GM15510 (cell line): Measurements from ENCODE around the gene KLHL12.

Source experiments
- POLR2A ChIP-seq: IDR thresholded peaks from 3 replicates; pipeline ENCODE4 v1.6.1; 2011; ENCODE audit warnings: borderline replicate concordance; ENCODE audit not compliant: insufficient read length; ENCODE audit errors: extremely low read depth

The KLHL12 gene

DNA sequence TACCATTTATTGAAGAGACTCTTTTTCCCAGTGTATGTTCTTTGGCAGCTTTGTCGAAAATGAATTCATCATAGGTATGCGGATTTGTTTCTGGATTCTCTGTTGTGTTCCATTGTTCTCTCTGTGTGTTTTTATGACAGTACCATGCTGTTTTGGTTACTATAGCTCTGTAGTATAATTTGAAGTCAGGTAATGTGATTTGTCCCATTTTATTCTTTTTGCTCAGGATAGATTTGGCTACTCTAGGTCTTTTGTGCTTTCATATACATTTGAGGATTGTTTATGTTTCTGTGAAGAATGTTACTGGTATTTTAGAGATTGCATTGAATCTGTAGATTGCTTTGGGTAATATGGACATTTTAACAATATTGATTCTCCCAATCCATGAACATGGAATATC, 5.4 kb upstream of the KLHL12 start:
- no peak for TF ChIP-seq POLR2A

DNA sequence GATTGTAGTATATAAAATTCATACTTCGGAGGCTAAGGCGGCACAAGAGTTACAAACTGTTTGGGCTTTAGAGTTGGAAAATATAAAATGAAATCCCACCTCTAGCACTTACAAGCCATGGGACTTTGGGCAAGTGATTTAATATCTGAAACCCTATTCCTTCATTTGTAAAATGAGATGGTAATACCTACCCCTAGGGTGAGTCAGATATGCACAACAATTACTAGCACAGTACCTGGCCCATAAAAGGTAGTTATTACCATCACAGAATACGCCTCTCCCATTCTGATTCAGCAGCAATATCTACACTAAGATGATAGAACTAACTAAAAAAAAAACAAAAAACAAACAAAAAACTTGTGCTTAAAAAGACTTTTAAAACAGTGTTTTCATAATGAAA, 3.5 kb downstream of the KLHL12 start:
- TF ChIP-seq POLR2A, result no peak

GRCh38 chr1:202919615-202920014, 7.4 kb downstream of the KLHL12 start:
- no peak for TF ChIP-seq POLR2A

GRCh38 chr1:202915146-202915545, 11.9 kb downstream of the KLHL12 start:
- no peak for TF ChIP-seq POLR2A

DNA sequence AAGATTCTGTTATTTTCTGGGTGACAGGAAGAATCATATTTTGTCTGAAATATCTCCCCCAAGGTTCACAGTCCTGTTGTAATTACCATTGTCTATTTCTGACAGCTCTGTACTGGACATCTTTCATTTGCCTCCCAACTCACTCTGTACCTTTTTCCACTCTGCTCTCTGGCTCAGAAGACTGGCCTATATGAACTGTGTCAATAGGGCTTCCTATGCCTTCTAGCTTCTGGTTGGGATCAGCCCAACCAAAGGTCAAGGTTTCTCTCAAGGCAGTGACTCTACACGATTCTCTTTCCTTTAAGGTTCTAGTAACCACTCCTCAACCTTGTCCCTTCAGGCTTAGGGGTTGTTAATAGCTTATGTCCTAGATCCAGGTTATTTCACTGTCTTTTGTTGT, 17.5 kb downstream of the KLHL12 start:
- TF ChIP-seq POLR2A, result no peak

DNA sequence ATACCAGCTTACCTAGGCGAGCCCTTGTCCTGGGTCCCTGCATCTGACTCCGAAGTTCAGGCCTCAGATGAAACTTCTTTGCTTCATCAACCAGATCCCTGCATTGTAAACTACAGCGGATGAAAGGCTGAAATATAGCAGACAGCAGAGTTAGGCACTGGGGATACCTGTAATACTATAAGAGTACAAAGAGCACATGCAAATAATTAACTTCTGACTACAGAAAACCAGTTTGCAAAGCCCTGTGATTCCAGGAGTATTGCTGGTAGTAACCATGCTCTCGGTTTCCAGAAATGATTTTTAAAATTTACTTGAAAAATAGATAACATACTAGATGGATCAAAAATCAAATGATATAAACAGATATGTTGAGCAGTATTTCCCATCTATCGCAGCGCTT, 18.0 kb downstream of the KLHL12 start:
- TF ChIP-seq POLR2A, result no peak

DNA sequence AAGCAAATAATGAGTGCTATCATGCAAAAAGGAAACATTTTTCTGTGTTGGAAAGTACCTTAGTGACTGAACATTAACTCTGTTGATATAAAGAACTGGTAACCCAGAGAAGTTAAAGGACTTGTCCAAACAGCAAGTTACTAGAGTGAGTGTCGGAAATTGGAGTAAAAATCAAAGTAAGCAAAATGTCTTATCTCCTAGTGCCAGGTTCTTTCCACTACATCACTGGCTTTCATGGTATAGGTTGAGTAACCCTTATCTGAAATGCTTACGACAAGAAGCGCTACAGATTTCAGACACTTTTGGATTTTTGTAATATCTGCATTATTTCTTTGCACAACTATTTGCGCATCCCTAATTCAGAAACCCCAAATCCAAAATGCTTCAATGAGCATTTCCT, 21.7 kb downstream of the KLHL12 start:
- no peak for TF ChIP-seq POLR2A

- no peak for TF ChIP-seq POLR2A
Measured at GRCh38 chr1:202901555-202901954, 25.5 kb downstream of the KLHL12 start.

DNA sequence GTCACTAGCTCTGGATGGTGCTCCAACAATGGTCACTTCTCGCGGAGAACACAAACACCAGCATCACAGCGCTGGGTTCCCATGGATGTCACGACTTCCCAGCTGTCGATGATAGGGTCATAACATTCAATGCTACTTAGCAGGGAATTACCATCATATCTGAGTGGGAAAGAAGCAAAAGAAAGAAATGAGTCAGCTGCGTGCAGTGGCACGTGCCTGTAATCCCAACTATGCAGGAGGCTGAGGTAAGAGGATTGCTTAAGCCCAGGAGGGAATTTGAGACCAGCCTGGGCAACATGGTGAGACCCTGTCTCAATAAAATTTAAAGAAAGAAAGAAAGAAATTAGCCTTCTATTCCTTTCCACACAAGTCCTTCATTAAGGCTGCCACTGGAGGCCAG, 34.5 kb downstream of the KLHL12 start:
- TF ChIP-seq POLR2A, result no peak

DNA sequence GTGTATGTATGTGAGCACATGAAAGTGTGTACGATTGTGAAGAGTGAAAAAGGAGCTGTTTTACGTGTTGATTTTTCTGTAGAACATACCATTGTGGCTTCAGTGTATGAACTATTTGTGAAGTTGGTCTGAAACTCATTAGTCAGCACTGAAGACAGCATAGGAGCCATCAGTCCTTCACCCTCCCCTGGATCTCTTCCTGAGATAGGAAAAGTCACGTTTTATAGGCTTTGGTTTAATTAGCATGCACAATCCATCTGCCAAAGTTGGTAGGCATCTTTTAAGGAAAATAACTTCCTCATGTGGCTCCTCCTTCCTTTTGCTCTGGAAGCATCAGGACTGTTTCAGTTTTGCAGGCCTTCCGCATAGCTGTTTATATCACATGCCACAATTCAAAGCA, 36.6 kb downstream of the KLHL12 start:
- TF ChIP-seq POLR2A, result no peak

DNA sequence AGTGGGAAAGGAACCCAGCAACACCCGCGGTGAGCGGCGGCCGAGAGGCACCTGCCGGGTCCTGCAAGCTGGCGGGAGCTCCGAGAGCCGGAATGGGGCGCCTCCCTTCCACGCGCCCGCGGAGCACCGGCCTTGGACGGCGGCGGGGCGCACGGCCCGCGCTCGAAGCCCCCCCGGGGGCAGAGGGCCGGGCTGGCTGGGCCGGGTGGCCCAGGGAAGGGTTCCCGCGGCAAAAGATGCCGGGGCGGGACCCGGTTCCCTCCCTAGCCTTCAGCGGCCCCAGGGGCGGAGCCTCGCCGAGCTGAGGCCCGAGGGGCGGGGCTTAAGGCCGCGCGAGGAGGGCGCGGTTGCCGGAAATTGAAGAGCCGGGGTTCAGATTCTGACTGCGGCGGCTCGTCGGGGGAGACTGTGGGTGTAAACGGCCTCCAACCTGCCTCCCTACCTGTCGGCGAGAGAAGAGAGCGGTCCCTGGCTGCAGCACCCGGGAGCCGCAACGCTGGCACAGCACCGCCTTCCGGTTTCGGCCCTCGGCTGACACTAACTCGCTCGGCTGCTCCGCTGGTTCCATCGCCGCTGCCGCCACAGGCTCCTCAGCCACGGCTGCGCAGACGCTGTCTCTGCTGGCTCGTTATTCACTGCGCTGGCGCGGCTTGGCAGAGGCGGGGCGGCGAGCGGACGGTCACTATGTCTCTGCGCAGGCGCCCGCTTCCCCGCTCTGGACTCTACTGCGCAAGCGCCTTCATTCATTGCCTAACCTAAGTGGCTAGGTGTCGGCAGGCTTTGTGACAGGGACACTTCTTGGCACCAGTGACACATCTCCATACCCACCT, 38.3 kb downstream of the KLHL12 start, which contains the start of gene RABIF:
Gene RABIF, minus strand, starts transcription at position 619 of the 830 bp plus-strand sequence. Its CDS starts 51 bp downstream, at position 568.
- TF ChIP-seq POLR2A, result peak; percentile 95

DNA sequence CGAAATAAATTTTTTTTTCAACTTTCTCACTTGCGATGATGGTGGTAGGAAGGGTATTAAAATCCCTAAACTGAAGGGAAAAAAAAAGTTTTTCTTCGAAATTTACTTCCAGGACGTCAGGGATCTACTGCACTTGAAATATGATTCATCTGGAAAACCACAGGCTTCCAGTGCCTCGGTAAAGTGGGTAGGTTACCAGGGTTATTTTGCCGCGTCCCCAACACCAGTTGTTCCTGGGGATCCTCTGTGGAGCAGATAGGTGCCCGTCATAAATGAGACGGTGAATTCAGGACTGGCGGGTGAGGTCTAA, 38.9 kb downstream of the KLHL12 start:
- TF ChIP-seq POLR2A, result no peak

GRCh38 chr1:202880961-202881460, 46.0 kb downstream of the KLHL12 start:
- no peak for TF ChIP-seq POLR2A

DNA sequence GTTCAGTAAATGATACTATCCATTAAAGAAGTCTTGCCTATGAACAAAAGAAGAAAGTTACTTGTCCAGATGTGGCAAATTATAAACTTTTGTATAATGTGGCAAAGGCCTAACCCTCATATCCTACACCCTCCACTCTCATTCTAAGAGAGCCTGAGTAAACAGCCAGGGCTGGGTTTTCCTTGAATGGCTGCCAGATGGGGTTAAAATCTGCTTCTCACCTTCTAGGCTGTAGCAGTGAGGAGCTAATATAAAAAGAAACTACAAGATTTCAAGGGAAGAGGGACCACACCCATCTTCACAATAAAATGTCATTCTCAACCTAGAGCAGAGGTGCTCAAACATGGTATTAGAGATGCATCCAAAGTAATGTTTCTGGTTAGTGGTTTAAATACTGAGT, 47.0 kb downstream of the KLHL12 start:
- no peak for TF ChIP-seq POLR2A

- TF ChIP-seq POLR2A, result no peak
Measured at GRCh38 chr1:202879128-202879527, 47.9 kb downstream of the KLHL12 start.

GRCh38 chr1:202873026-202873425, 54.0 kb downstream of the KLHL12 start:
- TF ChIP-seq POLR2A, result no peak
